TTC549 (cell line): ENCODE data around the gene SORT1.
"Not testable (repeated sequence)": the region's sequence is repeated elsewhere in the genome, so short reads cannot be mapped to it uniquely, and the experiment has no call there.

Experiments used
- FAIRE-seq: peaks from 2 replicates; lab custom pipeline; 2012; peaks lifted over from hg19 to GRCh38; lab: Jason Lieb, UNC

Gene SORT1

DNA sequence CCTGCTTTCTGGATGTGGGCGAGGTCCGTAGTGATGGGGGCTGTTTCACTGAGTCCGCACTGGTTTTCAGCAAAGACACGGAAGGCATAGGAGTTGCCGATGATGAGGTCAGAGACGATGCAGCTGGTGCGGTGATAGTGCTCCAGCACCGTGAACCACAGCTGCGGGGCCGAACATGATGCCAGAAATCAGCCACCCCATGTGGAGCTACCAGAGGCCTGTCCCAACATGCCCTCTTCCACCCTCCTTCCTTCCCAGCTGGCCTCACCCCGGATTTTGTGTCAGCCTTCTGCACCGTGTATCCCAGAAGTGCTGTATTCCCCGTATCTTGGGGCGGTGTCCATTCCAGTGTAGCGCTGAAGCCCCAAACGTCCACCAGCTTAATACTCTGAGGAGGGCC, 100.9 kb downstream of the SORT1 start:
- no peak for FAIRE-seq

- FAIRE-seq = no peak
Observed at GRCh38 chr1:109295712-109296415, 101.9 kb downstream of the SORT1 start.

DNA sequence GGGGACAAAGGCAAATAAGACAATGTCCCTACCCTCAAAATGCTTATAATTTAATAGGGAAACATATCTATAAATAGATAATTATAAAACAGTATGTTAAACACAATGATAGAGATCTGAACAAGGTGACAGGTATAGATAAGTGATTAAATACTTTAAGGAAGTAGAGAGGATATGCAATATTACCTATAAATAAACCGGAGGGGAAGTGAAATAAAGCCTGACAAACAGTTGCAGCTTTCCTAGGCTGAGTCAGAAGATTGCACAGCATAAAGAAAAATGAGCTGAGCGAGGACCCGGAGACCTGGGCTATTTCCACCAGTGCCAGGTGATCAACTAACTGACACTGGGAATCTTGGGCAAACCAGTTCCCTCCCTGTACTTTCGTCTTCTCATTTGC, 103.2 kb downstream of the SORT1 start:
- FAIRE-seq = no peak

- no peak for FAIRE-seq
Observed at GRCh38 chr1:109293026-109293425, 104.7 kb downstream of the SORT1 start.

DNA sequence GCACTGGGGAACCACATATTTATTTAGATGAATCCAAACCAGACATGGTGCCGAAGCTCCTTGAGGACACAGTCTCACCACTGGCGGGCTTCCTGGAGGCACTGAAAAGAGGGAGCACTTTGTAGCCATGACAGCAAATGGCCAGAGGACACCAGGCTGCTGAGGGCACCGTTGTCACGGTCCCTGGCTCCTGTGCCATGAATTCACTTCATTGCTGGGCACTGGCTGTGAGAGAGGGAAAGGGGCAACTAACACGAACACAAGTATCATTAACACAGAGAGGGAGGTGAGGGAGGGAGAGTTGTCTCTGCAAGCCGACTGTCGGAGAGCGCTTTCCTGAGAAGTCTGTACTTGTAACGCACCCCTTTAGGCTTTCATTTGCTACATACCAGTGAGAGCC, 105.4 kb downstream of the SORT1 start:
- FAIRE-seq = no peak

GRCh38 chr1:109290998-109291397, 106.7 kb downstream of the SORT1 start:
- FAIRE-seq = no peak

- no peak for FAIRE-seq
Observed at GRCh38 chr1:109290137-109290536, 107.6 kb downstream of the SORT1 start.

- not testable (repeated sequence) for FAIRE-seq
Observed at GRCh38 chr1:109286762-109287161, 111.0 kb downstream of the SORT1 start.

DNA sequence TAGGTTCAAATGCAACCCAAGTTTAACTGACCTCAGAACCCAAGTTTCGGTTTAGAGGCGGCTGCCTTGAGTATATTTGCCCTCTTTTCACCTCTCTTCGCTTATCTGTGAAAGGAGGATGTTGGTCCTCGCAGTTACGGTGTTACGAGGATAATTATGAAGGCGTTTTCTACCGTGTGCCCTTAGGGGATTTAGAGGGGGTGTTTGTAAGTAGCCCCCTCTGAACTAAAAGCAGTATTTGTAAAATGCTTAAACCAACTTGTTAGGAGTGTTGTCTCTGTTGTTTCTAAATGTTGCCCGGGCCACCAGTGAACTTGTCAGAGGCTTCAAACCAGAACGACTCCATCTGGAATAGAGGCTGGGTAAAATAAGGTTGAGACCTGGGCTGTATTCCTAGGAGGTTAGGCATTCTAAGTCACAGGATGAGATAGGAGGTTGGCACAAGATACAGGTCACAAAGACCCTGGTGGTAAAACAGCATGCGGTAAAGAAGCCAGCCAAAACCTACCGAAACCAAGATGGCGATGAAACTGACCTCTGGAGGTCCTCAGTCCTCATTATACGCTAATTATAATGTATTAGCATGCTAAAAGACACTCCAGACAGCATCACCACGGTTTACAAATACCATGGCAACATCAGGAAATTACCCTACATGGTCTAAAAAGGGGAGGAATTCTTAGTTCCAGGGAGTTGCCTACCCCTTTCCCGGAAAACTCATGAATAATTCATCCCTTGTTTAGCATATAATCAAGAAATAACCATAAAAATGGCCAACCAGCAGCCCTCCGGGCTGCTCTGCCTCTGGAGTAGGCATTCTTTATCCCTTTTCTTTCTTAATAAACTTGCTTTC, 113.7 kb downstream of the SORT1 start:
- FAIRE-seq = no peak

DNA sequence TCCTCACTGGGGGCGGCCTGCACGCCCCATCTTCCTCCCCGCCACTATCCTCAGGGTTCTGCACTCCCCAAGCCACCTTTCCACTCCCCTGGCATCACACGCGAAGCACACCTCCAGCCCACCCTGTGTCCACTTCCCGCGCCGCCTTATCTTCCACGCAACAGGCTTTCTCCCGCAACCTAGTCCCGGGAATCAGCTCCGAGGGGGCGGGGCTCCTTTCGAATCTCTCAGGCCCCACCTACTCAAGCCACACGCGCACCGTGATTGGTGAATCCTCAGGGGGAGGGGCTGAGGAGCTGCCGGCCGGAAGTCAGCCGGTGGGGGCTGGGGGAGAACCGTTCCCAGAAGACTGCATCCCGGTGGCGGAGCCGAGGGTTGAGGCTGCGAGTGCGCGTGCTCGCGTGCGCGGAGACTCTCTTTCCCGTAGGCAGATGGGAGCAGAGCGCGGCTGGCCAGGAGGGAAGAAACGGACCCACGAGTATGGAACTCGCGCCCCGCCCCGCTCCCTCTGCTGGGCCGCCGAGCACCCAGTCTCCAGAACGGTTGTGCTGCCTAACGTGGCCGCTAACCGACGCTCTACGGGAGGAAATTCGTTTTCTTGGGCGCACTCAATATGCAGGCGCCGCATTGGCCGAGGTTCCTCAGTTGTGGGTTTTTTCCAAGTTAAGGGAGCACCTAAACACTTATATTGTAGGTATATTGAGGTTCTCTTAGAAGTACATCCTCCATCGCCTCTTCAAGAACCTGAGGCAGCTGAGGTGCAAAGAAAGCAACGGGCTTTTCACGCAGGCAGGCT, 114.6 kb downstream of the SORT1 start, which contains the start of gene PSRC1:
TSS of gene PSRC1 (minus strand) at position 194 of the 796 bp plus-strand sequence.
- peak; percentile 25 for FAIRE-seq

DNA sequence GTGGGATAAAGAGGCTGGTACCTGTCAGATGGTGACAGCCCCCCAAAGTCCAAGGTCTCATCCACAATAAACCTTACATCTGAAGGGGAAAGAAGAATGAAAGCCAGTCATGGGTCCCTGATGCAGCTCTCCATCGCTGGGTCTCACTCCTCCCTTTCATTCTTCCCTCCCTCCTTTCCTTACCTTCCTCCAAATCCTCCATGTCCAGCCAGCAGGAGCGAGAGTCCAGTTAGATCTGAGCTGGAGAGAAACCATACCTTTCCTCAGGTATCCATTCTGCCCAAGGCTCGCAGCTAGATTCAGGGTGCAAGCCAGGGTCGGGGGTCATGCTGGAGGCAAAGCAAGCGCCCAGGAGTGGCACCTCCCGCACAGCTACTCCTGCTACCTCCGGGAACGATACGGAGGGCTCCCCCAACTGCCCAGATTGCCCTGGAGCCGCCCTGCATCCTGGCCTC, 115.2 kb downstream of the SORT1 start:
- no peak for FAIRE-seq

DNA sequence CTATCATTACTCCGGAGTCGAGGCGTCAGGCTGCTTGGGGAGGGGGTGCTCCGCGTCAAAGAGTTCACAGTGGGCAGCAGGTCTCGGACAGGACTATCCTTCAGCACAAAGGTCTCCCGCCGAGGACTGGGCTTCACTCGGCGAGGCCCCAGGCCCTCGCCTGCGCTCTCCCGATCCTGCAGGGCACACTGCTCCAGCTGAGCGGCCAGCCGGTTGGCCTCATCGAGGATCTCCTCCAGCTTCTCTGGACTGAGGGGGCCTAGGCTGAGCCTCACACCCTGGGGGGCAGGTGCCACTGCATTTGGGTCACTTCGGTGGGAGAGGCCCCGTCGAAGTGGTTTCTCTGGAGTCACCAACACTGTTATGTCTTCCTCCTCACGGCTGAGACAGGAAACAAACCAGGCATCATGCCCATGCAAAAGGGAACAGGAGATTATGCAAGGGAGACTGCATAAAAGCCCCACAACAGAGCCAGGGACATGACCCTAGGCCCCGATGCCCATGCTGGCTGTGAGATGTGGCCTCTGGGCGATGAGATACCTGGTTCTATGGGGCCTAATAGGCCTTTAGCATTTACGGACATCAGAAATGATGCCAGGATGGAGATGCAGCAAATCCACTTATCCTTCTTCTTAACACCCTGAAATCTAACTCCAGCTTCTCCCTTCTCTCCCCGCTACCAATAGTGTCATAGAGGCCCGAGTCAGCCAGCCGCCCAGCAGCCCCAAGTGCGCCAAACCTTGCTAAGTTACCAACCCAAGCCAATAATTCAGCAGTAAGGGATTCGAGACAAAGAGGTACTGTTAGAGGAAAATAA, 115.8 kb downstream of the SORT1 start:
- FAIRE-seq = no peak

- no peak for FAIRE-seq
Observed at GRCh38 chr1:109280862-109281261, 116.9 kb downstream of the SORT1 start.

GRCh38 chr1:109279615-109280278, 118.0 kb downstream of the SORT1 start:
- FAIRE-seq = no peak

DNA sequence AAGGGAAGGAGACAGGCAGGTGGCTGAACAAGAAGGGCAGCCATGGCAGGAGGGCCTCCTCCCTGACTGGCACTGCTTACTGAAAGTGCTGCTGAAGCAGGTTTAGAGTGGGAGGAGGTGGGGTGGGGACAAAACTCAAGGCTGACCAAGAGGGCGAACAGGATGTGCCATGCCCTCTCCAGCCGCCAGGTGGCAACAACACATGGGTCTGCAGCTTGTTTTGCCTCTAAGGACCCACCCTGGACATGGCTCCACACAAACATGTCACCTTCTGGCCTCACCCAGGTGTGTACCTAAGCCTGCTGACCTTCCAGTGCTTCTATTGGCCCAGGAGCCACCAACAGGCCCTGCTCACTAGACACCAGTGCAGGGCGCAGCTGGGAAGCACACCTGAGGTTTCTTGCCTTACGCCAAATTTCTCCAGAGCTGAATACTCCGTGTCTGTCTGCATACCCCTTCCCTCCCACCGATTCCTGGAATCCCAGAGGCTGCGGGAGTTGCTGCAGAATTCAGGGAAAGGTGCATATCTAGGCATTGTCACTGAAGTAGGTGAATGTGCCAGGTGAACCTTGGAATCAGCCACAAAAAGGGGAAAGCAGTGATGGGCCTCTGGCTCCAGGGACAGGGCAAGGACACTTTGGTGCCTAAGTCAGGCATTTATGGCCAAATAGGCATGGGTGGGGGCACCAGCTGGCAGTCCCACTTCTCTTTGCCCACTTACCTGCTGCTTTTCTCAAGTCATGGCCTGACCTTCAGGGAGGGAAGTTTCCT, 120.1 kb downstream of the SORT1 start:
- no peak for FAIRE-seq

- FAIRE-seq = no peak
Observed at GRCh38 chr1:109275706-109276345, 121.9 kb downstream of the SORT1 start.

DNA sequence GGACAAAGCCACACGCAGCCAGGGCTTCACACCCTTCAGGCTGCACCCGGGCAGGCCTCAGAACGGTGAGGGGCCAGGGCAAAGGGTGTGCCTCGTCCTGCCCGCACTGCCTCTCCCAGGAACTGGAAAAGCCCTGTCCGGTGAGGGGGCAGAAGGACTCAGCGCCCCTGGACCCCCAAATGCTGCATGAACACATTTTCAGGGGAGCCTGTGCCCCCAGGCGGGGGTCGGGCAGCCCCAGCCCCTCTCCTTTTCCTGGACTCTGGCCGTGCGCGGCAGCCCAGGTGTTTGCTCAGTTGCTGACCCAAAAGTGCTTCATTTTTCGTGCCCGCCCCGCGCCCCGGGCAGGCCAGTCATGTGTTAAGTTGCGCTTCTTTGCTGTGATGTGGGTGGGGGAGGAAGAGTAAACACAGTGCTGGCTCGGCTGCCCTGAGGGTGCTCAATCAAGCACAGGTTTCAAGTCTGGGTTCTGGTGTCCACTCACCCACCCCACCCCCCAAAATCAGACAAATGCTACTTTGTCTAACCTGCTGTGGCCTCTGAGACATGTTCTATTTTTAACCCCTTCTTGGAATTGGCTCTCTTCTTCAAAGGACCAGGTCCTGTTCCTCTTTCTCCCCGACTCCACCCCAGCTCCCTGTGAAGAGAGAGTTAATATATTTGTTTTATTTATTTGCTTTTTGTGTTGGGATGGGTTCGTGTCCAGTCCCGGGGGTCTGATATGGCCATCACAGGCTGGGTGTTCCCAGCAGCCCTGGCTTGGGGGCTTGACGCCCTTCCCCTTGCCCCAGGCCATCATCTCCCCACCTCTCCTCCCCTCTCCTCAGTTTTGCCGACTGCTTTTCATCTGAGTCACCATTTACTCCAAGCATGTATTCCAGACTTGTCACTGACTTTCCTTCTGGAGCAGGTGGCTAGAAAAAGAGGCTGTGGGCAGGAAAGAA, 122.9 kb downstream of the SORT1 start:
- no peak for FAIRE-seq

- FAIRE-seq = no peak
Observed at GRCh38 chr1:109273570-109274288, 124.0 kb downstream of the SORT1 start.
